GM12872 (cell line): ENCODE data around the gene SHC2.

Experiments used
- CTCF ChIP-seq: IDR thresholded peaks from 3 replicates; pipeline ENCODE4 v1.5.1; 2011; ENCODE audit warnings: low read depth, mild to moderate bottlenecking, low read length, moderate library complexity; ENCODE audit not compliant: insufficient read depth

Gene SHC2

GRCh38 chr19:403221-404027 lies 57.4 kb downstream of the SHC2 start:
- TF ChIP-seq CTCF: no peak

- no peak for TF ChIP-seq CTCF
Observed at GRCh38 chr19:402786-403185, 58.0 kb downstream of the SHC2 start.

- TF ChIP-seq CTCF: no peak
Observed at GRCh38 chr19:401866-402511, 58.8 kb downstream of the SHC2 start.

- no peak for TF ChIP-seq CTCF
Observed at GRCh38 chr19:400976-401865, 59.6 kb downstream of the SHC2 start.

- TF ChIP-seq CTCF: no peak
Observed at GRCh38 chr19:399370-399769, 61.5 kb downstream of the SHC2 start.

- TF ChIP-seq CTCF: no peak
Observed at GRCh38 chr19:398719-399118, 62.1 kb downstream of the SHC2 start.
